AG04450 (cell line): ENCODE results near the gene PCDHB5. TPM values are rescaled to one million over a fixed set of nuclear protein-coding genes. Genes with fewer than 3 reads are reported as not detected.
"Not testable (repeated sequence)": the region's sequence is repeated elsewhere in the genome, so short reads cannot be mapped to it uniquely, and the experiment has no call there.

ENCODE experiments used
- CTCF ChIA-PET: fragments of 300-600, 350-600 bp; formaldehyde crosslinking; extraction: SDS; loops from one replicate; lab custom pipeline; 2022; ENCODE audit warnings: antibody characterized with exemption, inconsistent platforms; lab: Charles Lee
- POLR2A ChIA-PET: fragments of 350-600 bp; formaldehyde crosslinking; extraction: SDS; loops from one replicate; lab custom pipeline; 2021; ENCODE audit warnings: antibody characterized with exemption, inconsistent platforms; lab: Yijun Ruan, JAX
- DNase-seq: peaks from one replicate; pipeline ENCODE4 v3.0.0-alpha.2; 2011; ENCODE audit warnings: low read depth, low spot score
- H3K27ac ChIP-seq: one replicate; pipeline ENCODE4 v1.5.1; 2012; ENCODE audit warnings: low read depth, low read length, control low read depth
- H3K27me3 ChIP-seq: one replicate; pipeline ENCODE4 v1.6.0; 2012; ENCODE audit warnings: low read length; ENCODE audit not compliant: control insufficient read depth, insufficient read depth
- H3K4me3 ChIP-seq: 2 replicates; pipeline ENCODE4 v1.5.1; 2011; ENCODE audit warnings: mild to moderate bottlenecking, low read depth, low read length, control low read depth
- H3K9me3 ChIP-seq: 2 replicates; pipeline ENCODE4 v1.5.1; 2012; ENCODE audit warnings: low read length; ENCODE audit not compliant: control insufficient read depth, insufficient read depth
- CTCF ChIP-seq: IDR thresholded peaks from 2 replicates; pipeline ENCODE4 v1.5.1; 2011; ENCODE audit warnings: low read depth, low read length, control low read depth, inconsistent platforms
- polyA plus RNA-seq: library from polyadenylated mRNA; depleted of rRNA; stranded (reverse); fragments of >200 nt; gene quantifications from 2 replicates; pipeline ENCODE4 v1.2.3, GENCODE V29; 2011

Gene PCDHB5
- polyA plus RNA-seq, 1 experiment = 0.68 TPM

- Histone ChIP-seq H3K27me3 (no peaks in the 10 kb centered on the region), H3K9me3 (peaks cover 30% of the 10 kb centered on the region), H3K4me3 (no peak within 1 kb of the TSS), H3K27ac (no peak within 1 kb of the TSS)
- no peak for DNase-seq
- ChIA-PET POLR2A (no interaction called here), CTCF (no interaction called here)
- TF ChIP-seq CTCF = no peak
These were observed 34.7 kb upstream of the PCDHB5 start, which contains the start of gene PCDHB3 for GRCh38 chr5:141100243-141100805. Gene PCDHB3, plus strand, starts transcription at chr5:141100473. Its CDS starts 177 bp downstream, at chr5:141100650.

- Histone ChIP-seq H3K27ac (no peak overlapping the region), H3K9me3 (peaks cover 28% of the 10 kb centered on the region), H3K27me3 (no peaks in the 10 kb centered on the region), H3K4me3 (no peak overlapping the region)
- no peak for TF ChIP-seq CTCF
- DNase-seq = no peak
- POLR2A ChIA-PET = no interaction called here
- CTCF ChIA-PET = no interaction called here
These were observed 33.9 kb upstream of the PCDHB5 start for GRCh38 chr5:141101059-141101458.

GRCh38 chr5:141102070-141102469, 32.9 kb upstream of the PCDHB5 start:
- H3K27ac ChIP-seq, POLR2A ChIA-PET, H3K4me3 ChIP-seq, CTCF ChIA-PET, DNase-seq, H3K27me3 ChIP-seq: not testable (repeated sequence)
- H3K9me3 ChIP-seq = peaks cover 23% of the 10 kb centered on the region

- peaks cover 23% of the 10 kb centered on the region for H3K9me3 ChIP-seq
- DNase-seq, H3K4me3 ChIP-seq, H3K27ac ChIP-seq, H3K27me3 ChIP-seq, CTCF ChIA-PET, POLR2A ChIA-PET: not testable (repeated sequence)
These were observed 32.5 kb upstream of the PCDHB5 start for GRCh38 chr5:141102471-141102870.

- ChIA-PET CTCF (interaction anchor here (0.6 kb wide), 1 partner anchor 225 kb away, joined by 4 read pairs; the partner anchor contains the start of gene PCDHGA1), POLR2A (no interaction called here)
- Histone ChIP-seq H3K9me3 (peaks cover 31% of the 10 kb centered on the region), H3K27me3 (no peaks in the 10 kb centered on the region), H3K27ac (no peak overlapping the region), H3K4me3 (no peak overlapping the region)
- no peak for TF ChIP-seq CTCF
- DNase-seq = no peak
These were observed 29.7 kb upstream of the PCDHB5 start for GRCh38 chr5:141105350-141105749.

GRCh38 chr5:141119250-141119649, 15.8 kb upstream of the PCDHB5 start:
- H3K27ac ChIP-seq = no peak overlapping the region

More at GRCh38 chr5:141119250-141119649, 15.8 kb upstream of the PCDHB5 start:
- Histone ChIP-seq H3K27me3 (no peaks in the 10 kb centered on the region), H3K4me3 (no peak overlapping the region), H3K9me3 (peaks cover 25% of the 10 kb centered on the region)
- CTCF ChIA-PET = no interaction called here
- no peak for TF ChIP-seq CTCF
- DNase-seq = no peak
- POLR2A ChIA-PET = no interaction called here
